ENCODE data around the gene ZDHHC5.

ZDHHC5 gene

DNA sequence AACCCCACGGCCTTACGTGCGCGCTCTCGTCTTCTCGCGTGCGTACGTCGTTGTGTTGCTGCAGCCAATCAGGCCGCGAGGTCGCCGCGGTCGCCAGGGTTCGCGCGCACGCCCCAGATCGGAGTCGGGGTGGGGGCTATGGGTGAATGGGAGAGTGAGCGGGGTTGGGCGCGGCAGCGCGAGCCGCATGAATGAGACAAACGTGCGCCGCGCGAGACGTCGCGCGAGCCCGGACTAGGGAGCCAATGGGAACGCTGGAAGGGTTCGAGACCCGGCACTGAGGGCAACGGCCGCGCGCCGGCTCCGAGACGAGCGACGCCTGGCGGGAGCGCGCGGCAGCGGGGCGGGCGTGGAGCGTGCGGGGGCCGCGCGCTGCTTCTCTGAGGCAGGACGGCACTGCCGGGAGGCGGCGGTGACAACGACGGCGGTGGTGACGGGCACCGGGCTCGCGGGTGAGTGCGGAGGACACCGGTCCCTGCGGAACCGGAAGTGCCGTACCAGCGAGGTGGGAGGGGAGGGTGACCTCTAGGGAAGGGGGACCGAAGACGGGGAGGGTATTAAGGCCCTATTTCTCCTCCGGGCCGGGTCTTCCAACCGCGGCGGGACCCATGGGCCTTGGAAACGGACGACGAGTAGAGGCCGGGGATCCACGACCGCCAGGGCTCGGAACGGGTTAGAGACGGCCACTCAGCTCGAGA, at the start of gene ZDHHC5:
TSS of gene ZDHHC5 (plus strand) at position 379 of the 698 bp plus-strand sequence. CDS start 4,977 bp downstream, outside the sequence.
- peak; percentile 100 for DNase-seq (ENCODE audit: low read depth)
- peak within 1 kb of the TSS; percentile 90 for H3K4me3 ChIP-seq (ENCODE audit: low read depth, low read length)
- TF ChIP-seq, protein P1, sequence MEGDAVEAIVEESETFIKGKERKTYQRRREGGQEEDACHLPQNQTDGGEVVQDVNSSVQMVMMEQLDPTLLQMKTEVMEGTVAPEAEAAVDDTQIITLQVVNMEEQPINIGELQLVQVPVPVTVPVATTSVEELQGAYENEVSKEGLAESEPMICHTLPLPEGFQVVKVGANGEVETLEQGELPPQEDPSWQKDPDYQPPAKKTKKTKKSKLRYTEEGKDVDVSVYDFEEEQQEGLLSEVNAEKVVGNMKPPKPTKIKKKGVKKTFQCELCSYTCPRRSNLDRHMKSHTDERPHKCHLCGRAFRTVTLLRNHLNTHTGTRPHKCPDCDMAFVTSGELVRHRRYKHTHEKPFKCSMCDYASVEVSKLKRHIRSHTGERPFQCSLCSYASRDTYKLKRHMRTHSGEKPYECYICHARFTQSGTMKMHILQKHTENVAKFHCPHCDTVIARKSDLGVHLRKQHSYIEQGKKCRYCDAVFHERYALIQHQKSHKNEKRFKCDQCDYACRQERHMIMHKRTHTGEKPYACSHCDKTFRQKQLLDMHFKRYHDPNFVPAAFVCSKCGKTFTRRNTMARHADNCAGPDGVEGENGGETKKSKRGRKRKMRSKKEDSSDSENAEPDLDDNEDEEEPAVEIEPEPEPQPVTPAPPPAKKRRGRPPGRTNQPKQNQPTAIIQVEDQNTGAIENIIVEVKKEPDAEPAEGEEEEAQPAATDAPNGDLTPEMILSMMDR (IDR thresholded peaks at IDR 0.05; ENCODE audit: low read depth, low read length): no peak
- TF ChIP-seq MYC (IDR thresholded peaks at IDR 0.05; ENCODE audit: low read depth, low read length) (peak; percentile 88; the same call in 1 of the 2 replicates), POLR2A (IDR thresholded peaks at IDR 0.05; ENCODE audit: extremely low read depth, insufficient read length) (peak; percentile 82), MAX (IDR thresholded peaks at IDR 0.05; ENCODE audit: low read depth, low read length) (peak; percentile 70)

DNA sequence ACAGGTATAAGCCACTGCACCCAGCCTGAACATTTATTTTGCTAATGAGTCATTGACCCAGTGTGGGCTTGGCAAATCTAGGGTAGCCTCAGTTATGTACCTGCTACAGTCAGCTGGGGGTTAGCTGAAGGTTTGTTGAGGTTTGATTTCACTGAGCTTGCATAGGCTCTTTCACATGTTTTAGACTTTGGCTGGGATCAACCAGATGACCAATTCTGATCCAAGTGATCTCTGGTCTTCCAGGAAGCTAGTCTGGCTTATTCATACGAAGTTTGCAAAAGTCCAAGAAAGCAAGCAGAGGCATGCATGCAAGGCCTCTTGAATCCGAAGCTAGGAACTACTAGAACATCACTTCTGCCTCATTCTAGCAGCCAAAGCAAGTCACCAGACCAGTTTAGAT, 49.5 kb upstream of the ZDHHC5 start:
- no peak for TF ChIP-seq POLR2A (IDR thresholded peaks at IDR 0.05; ENCODE audit: extremely low read depth, insufficient read length)
- no peak for TF ChIP-seq MAX (IDR thresholded peaks at IDR 0.05; ENCODE audit: low read depth, low read length)
- TF ChIP-seq MYC (IDR thresholded peaks at IDR 0.05; ENCODE audit: low read depth, low read length): no peak
- TF ChIP-seq, protein P1 (IDR thresholded peaks at IDR 0.05; ENCODE audit: low read depth, low read length): no peak
- no peak overlapping the region for H3K4me3 ChIP-seq (ENCODE audit: low read depth, low read length)
- no peak for DNase-seq (ENCODE audit: low read depth)

GRCh38 chr11:57619331-57619730, 48.6 kb upstream of the ZDHHC5 start:
- no peak for DNase-seq (ENCODE audit: low read depth)
- no peak for TF ChIP-seq POLR2A (IDR thresholded peaks at IDR 0.05; ENCODE audit: extremely low read depth, insufficient read length)
- TF ChIP-seq, protein P1 (IDR thresholded peaks at IDR 0.05; ENCODE audit: low read depth, low read length): peak; percentile 45
- no peak overlapping the region for H3K4me3 ChIP-seq (ENCODE audit: low read depth, low read length)

DNA sequence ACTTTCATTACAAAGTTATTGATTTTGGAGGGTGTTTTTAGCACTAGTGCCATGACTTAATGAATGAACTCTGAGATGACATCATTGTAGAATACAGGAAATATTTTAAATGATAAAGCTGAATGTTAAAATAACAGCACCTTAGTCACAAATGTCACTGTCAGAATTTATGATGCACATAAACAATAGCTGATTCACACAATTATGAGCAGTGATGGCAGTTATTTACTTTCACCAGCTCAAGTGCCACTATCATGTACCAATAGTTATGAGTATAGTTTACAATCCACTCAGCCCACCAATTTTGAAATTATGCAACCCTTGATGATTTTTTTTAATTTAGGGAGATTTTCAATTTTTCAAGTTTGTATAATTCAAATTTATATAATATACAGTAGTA, 47.4 kb upstream of the ZDHHC5 start:
- no peak for DNase-seq (ENCODE audit: low read depth)
- H3K4me3 ChIP-seq (ENCODE audit: low read depth, low read length): no peak overlapping the region
- no peak for TF ChIP-seq MYC (IDR thresholded peaks at IDR 0.05; ENCODE audit: low read depth, low read length)
- TF ChIP-seq, protein P1 (IDR thresholded peaks at IDR 0.05; ENCODE audit: low read depth, low read length): no peak
- TF ChIP-seq POLR2A (IDR thresholded peaks at IDR 0.05; ENCODE audit: extremely low read depth, insufficient read length): no peak
- TF ChIP-seq MAX (IDR thresholded peaks at IDR 0.05; ENCODE audit: low read depth, low read length): no peak

DNA sequence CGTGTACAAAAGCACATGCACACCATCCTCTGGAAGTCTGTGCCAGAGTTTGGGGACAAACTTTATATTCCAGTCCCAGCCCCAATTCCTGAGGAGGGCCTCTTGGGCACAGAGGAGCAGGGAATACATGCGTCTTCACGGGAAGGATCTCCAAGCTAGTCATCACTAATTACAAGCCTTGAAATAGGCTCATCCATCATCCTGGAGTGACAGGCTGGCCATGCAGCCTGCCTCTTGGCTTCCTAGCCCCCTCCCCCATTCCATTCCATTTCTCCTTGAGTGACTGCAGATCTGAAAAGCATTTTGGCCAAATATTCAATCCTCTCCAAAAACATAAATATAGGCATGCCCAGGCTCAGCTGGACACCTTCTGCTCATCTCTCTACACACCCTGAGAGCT, 45.7 kb upstream of the ZDHHC5 start:
- no peak for DNase-seq (ENCODE audit: low read depth)
- TF ChIP-seq MYC (IDR thresholded peaks at IDR 0.05; ENCODE audit: low read depth, low read length) (no peak), POLR2A (IDR thresholded peaks at IDR 0.05; ENCODE audit: extremely low read depth, insufficient read length) (no peak), MAX (IDR thresholded peaks at IDR 0.05; ENCODE audit: low read depth, low read length) (no peak)
- TF ChIP-seq, protein P1 (IDR thresholded peaks at IDR 0.05; ENCODE audit: low read depth, low read length): no peak
- no peak overlapping the region for H3K4me3 ChIP-seq (ENCODE audit: low read depth, low read length)
